ENCODE measurements around the gene TSPAN7. TPM values are rescaled to one million over a fixed set of nuclear protein-coding genes. Genes with fewer than 3 reads are reported as not detected.

TSPAN7 gene
- 10 to 100 TPM in 1 of 2 donors, 1 to 10 TPM in 1; 8.6 to 18.8 TPM for total RNA-seq

GRCh38 chrX:38561126-38561868 lies at the start of gene TSPAN7:
Gene TSPAN7 (plus strand): TSS chrX:38561542. CDS start chrX:38561547, 5 bp downstream.
- peak within 1 kb of the TSS in 2 of 4 donors; percentile 37 to 47 for H3K27ac ChIP-seq
- H3K4me1 ChIP-seq: peaks cover 5% of the 10 kb centered on the region
- TF ChIP-seq POLR2A (IDR thresholded peaks at IDR 0.05) (peak in 2 of 3 donors; percentile 51 to 57), CTCF (IDR thresholded peaks at IDR 0.05) (peak in 2 of 7 experiments; percentile 14 to 15)
- H3K4me3 ChIP-seq: peak within 1 kb of the TSS in 1 of 2 donors; percentile 27
- DNase-seq (peak; percentile 84 to 90 (median 86)), ATAC-seq (peak; percentile 94)
- H3K9me3 ChIP-seq: no peaks in the 10 kb centered on the region
- H3K36me3 ChIP-seq (replicated peaks in 1 of 2; ENCODE audit: insufficient read depth in 1 of 2, low read depth in 2 of 2): no peaks in the 10 kb centered on the region
- intact Hi-C loops (cut with DNase I): no loop called here
- WGBS, 2 donors: 0% methylated on average over 8 to 51 of the region's 78 CpGs
- no peaks in the 10 kb centered on the region for H3K27me3 ChIP-seq

GRCh38 chrX:38513112-38513742 lies 48.1 kb upstream of the TSPAN7 start:
- ATAC-seq (no peak), DNase-seq (no peak)
- Histone ChIP-seq H3K4me1 (no peaks in the 10 kb centered on the region), H3K4me3 (no peak overlapping the region), H3K36me3 (replicated peaks in 1 of 2; ENCODE audit: insufficient read depth in 1 of 2, low read depth in 2 of 2) (no peaks in the 10 kb centered on the region), H3K27me3 (no peaks in the 10 kb centered on the region), H3K27ac (no peak overlapping the region), H3K9me3 (no peaks in the 10 kb centered on the region)
- intact Hi-C loops (cut with DNase I): no loop called here
- TF ChIP-seq POLR2A (IDR thresholded peaks at IDR 0.05): no peak
- no peak for TF ChIP-seq CTCF (IDR thresholded peaks at IDR 0.05)
- 80 to 89% methylated on average over 3 to 5 of the region's 5 CpGs for WGBS, 2 donors

GRCh38 chrX:38514016-38514854 lies 47.1 kb upstream of the TSPAN7 start:
- Histone ChIP-seq H3K36me3 (replicated peaks in 1 of 2; ENCODE audit: insufficient read depth in 1 of 2, low read depth in 2 of 2) (no peaks in the 10 kb centered on the region), H3K27ac (no peak overlapping the region), H3K4me3 (no peak overlapping the region), H3K9me3 (no peaks in the 10 kb centered on the region), H3K4me1 (no peaks in the 10 kb centered on the region), H3K27me3 (no peaks in the 10 kb centered on the region)
- no peak for DNase-seq
- intact Hi-C loops (cut with DNase I): no loop called here
- no peak for TF ChIP-seq POLR2A (IDR thresholded peaks at IDR 0.05)
- TF ChIP-seq CTCF (IDR thresholded peaks at IDR 0.05): no peak
- no peak for ATAC-seq

- Histone ChIP-seq H3K4me3 (no peak overlapping the region), H3K36me3 (replicated peaks in 1 of 2; ENCODE audit: insufficient read depth in 1 of 2, low read depth in 2 of 2) (no peaks in the 10 kb centered on the region), H3K9me3 (no peaks in the 10 kb centered on the region), H3K27me3 (no peaks in the 10 kb centered on the region), H3K4me1 (no peaks in the 10 kb centered on the region), H3K27ac (no peak overlapping the region)
- DNase-seq: no peak
- no peak for ATAC-seq
- TF ChIP-seq CTCF (IDR thresholded peaks at IDR 0.05) (no peak), POLR2A (IDR thresholded peaks at IDR 0.05) (no peak)
- 78 to 95% methylated on average over 1 of the region's 1 CpG for WGBS, 2 donors
- intact Hi-C loops (cut with DNase I): no loop called here
Measured at GRCh38 chrX:38515291-38515690, 46.1 kb upstream of the TSPAN7 start.
